Liver (tissue), 9 donors: ENCODE data around the gene CACNA1H. TPM values are rescaled to one million over a fixed set of nuclear protein-coding genes. Genes with fewer than 3 reads are reported as not detected.

ENCODE experiments used
- DNase-seq: peaks from one replicate; pipeline ENCODE4 v3.0.0-alpha.2; 2017; ENCODE audit warnings: low spot score
- H3K27ac ChIP-seq, 2 donors: one replicate each; pipeline ENCODE4 v1.7.0; 2013; ENCODE audit warnings: inconsistent platforms in 2 of 2, low read length in 2 of 2, control low read depth in 1 of 2, low read depth in 1 of 2, mild to moderate bottlenecking in 1 of 2
- H3K27me3 ChIP-seq, 4 donors: one replicate each; pipeline versions ENCODE4 v1.6.1 to v1.7.0; 2013; ENCODE audit warnings: low read length in 3 of 4, inconsistent platforms in 1 of 4, mild to moderate bottlenecking in 1 of 4, moderate library complexity in 1 of 4; ENCODE audit not compliant: control insufficient read depth in 4 of 4, insufficient read depth in 4 of 4
- H3K36me3 ChIP-seq, 4 donors: one replicate each; pipeline versions ENCODE4 v1.6.1 to v1.7.0; 2013; ENCODE audit warnings: low read length in 3 of 4, mild to moderate bottlenecking in 3 of 4, low read depth in 1 of 4, moderate library complexity in 1 of 4; ENCODE audit not compliant: control insufficient read depth in 4 of 4, insufficient read depth in 3 of 4
- H3K4me1 ChIP-seq, 4 donors: one replicate each; pipeline versions ENCODE4 v1.6.1 to v1.7.0; 2013; ENCODE audit warnings: low read length in 3 of 4, mild to moderate bottlenecking in 3 of 4, moderate library complexity in 1 of 4; ENCODE audit not compliant: control insufficient read depth in 4 of 4, insufficient read depth in 4 of 4
- H3K4me3 ChIP-seq, 3 donors: one replicate each; pipeline versions ENCODE4 v1.6.1 to v1.7.0; 2013; ENCODE audit warnings: low read length in 3 of 3, control low read depth in 1 of 3, low read depth in 1 of 3, mild to moderate bottlenecking in 1 of 3
- H3K9ac ChIP-seq, 2 donors: one replicate each; pipeline ENCODE4 v1.7.0; 2013; ENCODE audit warnings: low read length in 2 of 2, mild to moderate bottlenecking in 2 of 2, moderate library complexity in 2 of 2, control low read depth in 1 of 2, low read depth in 1 of 2
- H3K9me3 ChIP-seq, 4 donors: one replicate each; pipeline versions ENCODE4 v1.6.1 to v1.7.0; 2013; ENCODE audit warnings: low read length in 3 of 4; ENCODE audit not compliant: control insufficient read depth in 4 of 4
- EGR1 ChIP-seq, 2 donors: IDR thresholded peaks; 2 replicates each; pipeline ENCODE4 v1.6.1; 2016 to 2018; ENCODE audit warnings: antibody characterized with exemption in 2 of 2, low read depth in 2 of 2
- FOXA1 ChIP-seq: IDR thresholded peaks from 2 replicates; pipeline ENCODE4 v1.6.1; 2016; ENCODE audit warnings: antibody characterized with exemption
- FOXA2 ChIP-seq: IDR thresholded peaks from 2 replicates; pipeline ENCODE4 v1.6.1; 2016; ENCODE audit warnings: antibody characterized with exemption
- HNF4A ChIP-seq, 2 donors: conservative IDR thresholded peaks; 2 replicates each; pipeline ENCODE4 v1.6.1; 2016; ENCODE audit warnings: antibody characterized with exemption in 2 of 2, mild to moderate bottlenecking in 2 of 2
- HNF4G ChIP-seq: IDR thresholded peaks from 2 replicates; pipeline ENCODE4 v1.6.1; 2016; ENCODE audit warnings: antibody characterized with exemption
- JUND ChIP-seq, 2 donors: IDR thresholded peaks; 2 replicates each; pipeline ENCODE4 v1.6.1; 2016; ENCODE audit warnings: antibody characterized with exemption in 2 of 2
- MAX ChIP-seq: IDR thresholded peaks from 2 replicates; pipeline ENCODE4 v1.6.1; 2016; ENCODE audit warnings: antibody characterized with exemption
- NR2F2 ChIP-seq: IDR thresholded peaks from 2 replicates; pipeline ENCODE4 v1.6.1; 2016; ENCODE audit warnings: antibody characterized with exemption
- RAD21 ChIP-seq, 2 donors: IDR thresholded peaks; 2 replicates each; pipeline ENCODE4 v1.6.1; 2016; ENCODE audit warnings: antibody characterized with exemption in 2 of 2, mild to moderate bottlenecking in 2 of 2
- RXRA ChIP-seq, 2 donors: IDR thresholded peaks; 2 replicates each; pipeline ENCODE4 v1.6.1; 2017 to 2018; ENCODE audit warnings: antibody characterized with exemption in 2 of 2, mild to moderate bottlenecking in 1 of 2
- SP1 ChIP-seq: IDR thresholded peaks from 2 replicates; pipeline ENCODE4 v1.6.1; 2018; ENCODE audit warnings: antibody characterized with exemption, mild to moderate bottlenecking
- TAF1 ChIP-seq: conservative IDR thresholded peaks from 2 replicates; pipeline ENCODE4 v1.6.1; 2016; ENCODE audit warnings: antibody characterized with exemption, mild to moderate bottlenecking
- YY1 ChIP-seq: IDR thresholded peaks from 2 replicates; pipeline ENCODE4 v1.6.1; 2016; ENCODE audit warnings: antibody characterized with exemption, mild to moderate bottlenecking
- ZBTB33 ChIP-seq: IDR thresholded peaks from 2 replicates; pipeline ENCODE4 v1.6.1; 2016; ENCODE audit warnings: antibody characterized with exemption
- WGBS: extraction: QIAGEN DNeasy Blood & Tissue Kit; methylation state at CpG from one replicate; pipeline ENCODE4 v1.1.7; 2013; 5-methylcytosine and 5-hydroxymethylcytosine counted together
- polyA plus RNA-seq, 2 donors: library from polyadenylated mRNA; stranded (reverse) in 1 of 2; unstranded in 1 of 2; fragments of 200-250 nt in 1 of 2; fragments of >200 nt in 1 of 2; fragmentation: Nextera tagmentation in 1 of 2; extraction: Ambion mirVana in 1 of 2; gene quantifications; one replicate each; pipeline versions ENCODE4 v1.2.1 to v1.2.3, GENCODE V29; 2013 to 2015
- total RNA-seq, 2 donors: library from RNA; depleted of rRNA; stranded (reverse); fragments of >200 nt; gene quantifications; one replicate each; pipeline ENCODE4 v1.2.3, GENCODE V29; 2014
- TF ChIP-seq, protein P1 (sequence below): IDR thresholded peaks from 2 replicates; pipeline ENCODE4 v1.6.1; 2016; ENCODE audit warnings: antibody characterized with exemption
- TF ChIP-seq, protein P2 (sequence below): IDR thresholded peaks from 2 replicates; pipeline ENCODE4 v1.6.1; 2016; ENCODE audit warnings: antibody characterized with exemption, mild to moderate bottlenecking
- donor health status: healthy.
- donor health status: healthy.
- donor health status: healthy.
- donor health status: healthy.
- donor health status: healthy.

The CACNA1H gene
- total and polyA plus RNA-seq, 4 donors = 0.21 to 8.5 (median 6.1) TPM

DNA sequence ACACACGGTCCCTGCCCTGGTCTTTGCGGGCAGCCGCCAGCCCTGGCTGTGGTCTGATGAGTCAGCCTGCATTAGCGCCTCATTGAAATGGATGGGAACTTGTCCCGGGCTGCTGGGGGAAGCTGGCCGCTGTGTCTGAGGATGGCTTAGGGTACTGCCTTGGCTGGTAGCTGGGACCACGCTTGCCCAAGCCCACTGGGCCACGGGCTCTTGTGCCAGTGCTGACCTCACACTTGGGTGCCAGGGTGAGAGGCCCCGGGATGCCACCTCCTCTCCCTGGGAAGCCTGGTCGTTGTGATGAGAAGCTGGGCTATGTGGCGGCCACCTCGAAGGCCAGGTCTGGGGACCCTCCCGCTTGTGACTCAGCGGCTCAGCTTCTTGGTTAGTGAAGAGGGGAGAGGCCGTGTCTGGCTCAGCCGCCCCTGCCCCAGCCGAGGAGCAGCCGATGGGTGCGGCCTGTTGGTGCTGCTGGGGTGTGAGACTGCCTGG, 10.7 kb downstream of the CACNA1H start:
- no peak overlapping the region for H3K27ac ChIP-seq
- peaks cover 22 to 39% (median 33%) of the 10 kb centered on the region in 4 donors for H3K4me1 ChIP-seq
- no peaks in the 10 kb centered on the region for H3K27me3 ChIP-seq

DNA sequence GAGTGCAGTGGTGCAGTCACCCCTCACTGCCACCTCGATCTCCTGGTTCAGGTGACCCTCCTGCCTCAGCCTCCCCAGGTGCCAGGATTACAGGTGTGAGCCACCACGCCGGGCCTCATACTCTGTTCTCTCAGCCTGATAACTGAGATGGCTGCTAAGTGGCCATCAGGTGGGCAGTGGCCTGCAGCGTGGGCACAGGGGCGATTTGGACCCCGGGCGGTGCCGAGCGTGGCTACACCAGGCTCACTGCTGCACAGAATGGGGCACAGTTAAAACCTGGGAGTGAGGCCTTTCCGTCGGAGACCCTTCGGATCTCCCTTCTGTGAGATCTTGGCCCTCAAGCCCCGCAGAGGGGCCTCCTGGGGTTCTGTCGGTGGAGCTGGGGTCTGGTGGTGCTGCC, 11.5 kb downstream of the CACNA1H start:
- Histone ChIP-seq H3K9ac (no peak overlapping the region), H3K36me3 (peaks cover 0 to 3% (median 0%) of the 10 kb centered on the region in 4 donors), H3K27ac (no peak overlapping the region), H3K4me1 (peaks cover 14 to 33% (median 26%) of the 10 kb centered on the region in 4 donors), H3K4me3 (no peak overlapping the region), H3K9me3 (no peaks in the 10 kb centered on the region), H3K27me3 (no peaks in the 10 kb centered on the region)
- 94% methylated on average over 14 of the region's 14 CpGs for WGBS
- DNase-seq = no peak
- TF ChIP-seq EGR1 (IDR thresholded peaks at IDR 0.05; ENCODE audit: low read depth in 2 of 2) = no peak
- no peak for TF ChIP-seq JUND (IDR thresholded peaks at IDR 0.05)
- TF ChIP-seq, protein P1, sequence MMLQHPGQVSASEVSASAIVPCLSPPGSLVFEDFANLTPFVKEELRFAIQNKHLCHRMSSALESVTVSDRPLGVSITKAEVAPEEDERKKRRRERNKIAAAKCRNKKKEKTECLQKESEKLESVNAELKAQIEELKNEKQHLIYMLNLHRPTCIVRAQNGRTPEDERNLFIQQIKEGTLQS = no peak
- no peak for TF ChIP-seq YY1
- no peak for TF ChIP-seq ZBTB33
- no peak for TF ChIP-seq MAX
- no peak for TF ChIP-seq NR2F2
- no peak for TF ChIP-seq HNF4G
- TF ChIP-seq HNF4A (conservative IDR thresholded peaks at IDR 0.05) = no peak
- no peak for TF ChIP-seq SP1
- TF ChIP-seq TAF1 = no peak
- no peak for TF ChIP-seq FOXA1

More for the DNA sequence above, 10.7 kb downstream of the CACNA1H start:
- no peak for DNase-seq
- 84% methylated on average over 19 of the region's 19 CpGs for WGBS
- no peak overlapping the region for H3K9ac ChIP-seq
- H3K4me3 ChIP-seq = no peak overlapping the region
- no peak for TF ChIP-seq RAD21 (IDR thresholded peaks at IDR 0.05)
- TF ChIP-seq, protein P1 = no peak
- no peak for TF ChIP-seq NR2F2
- no peak for TF ChIP-seq ZBTB33
- TF ChIP-seq HNF4G = no peak
- no peak for TF ChIP-seq MAX
- TF ChIP-seq JUND (IDR thresholded peaks at IDR 0.05) = no peak
- no peak for TF ChIP-seq FOXA2
- no peak for TF ChIP-seq YY1
- TF ChIP-seq EGR1 (IDR thresholded peaks at IDR 0.05; ENCODE audit: low read depth in 2 of 2) = no peak
- no peak for TF ChIP-seq RXRA (IDR thresholded peaks at IDR 0.05)
- TF ChIP-seq TAF1 = no peak
- TF ChIP-seq SP1 = no peak
- TF ChIP-seq, protein P2, sequence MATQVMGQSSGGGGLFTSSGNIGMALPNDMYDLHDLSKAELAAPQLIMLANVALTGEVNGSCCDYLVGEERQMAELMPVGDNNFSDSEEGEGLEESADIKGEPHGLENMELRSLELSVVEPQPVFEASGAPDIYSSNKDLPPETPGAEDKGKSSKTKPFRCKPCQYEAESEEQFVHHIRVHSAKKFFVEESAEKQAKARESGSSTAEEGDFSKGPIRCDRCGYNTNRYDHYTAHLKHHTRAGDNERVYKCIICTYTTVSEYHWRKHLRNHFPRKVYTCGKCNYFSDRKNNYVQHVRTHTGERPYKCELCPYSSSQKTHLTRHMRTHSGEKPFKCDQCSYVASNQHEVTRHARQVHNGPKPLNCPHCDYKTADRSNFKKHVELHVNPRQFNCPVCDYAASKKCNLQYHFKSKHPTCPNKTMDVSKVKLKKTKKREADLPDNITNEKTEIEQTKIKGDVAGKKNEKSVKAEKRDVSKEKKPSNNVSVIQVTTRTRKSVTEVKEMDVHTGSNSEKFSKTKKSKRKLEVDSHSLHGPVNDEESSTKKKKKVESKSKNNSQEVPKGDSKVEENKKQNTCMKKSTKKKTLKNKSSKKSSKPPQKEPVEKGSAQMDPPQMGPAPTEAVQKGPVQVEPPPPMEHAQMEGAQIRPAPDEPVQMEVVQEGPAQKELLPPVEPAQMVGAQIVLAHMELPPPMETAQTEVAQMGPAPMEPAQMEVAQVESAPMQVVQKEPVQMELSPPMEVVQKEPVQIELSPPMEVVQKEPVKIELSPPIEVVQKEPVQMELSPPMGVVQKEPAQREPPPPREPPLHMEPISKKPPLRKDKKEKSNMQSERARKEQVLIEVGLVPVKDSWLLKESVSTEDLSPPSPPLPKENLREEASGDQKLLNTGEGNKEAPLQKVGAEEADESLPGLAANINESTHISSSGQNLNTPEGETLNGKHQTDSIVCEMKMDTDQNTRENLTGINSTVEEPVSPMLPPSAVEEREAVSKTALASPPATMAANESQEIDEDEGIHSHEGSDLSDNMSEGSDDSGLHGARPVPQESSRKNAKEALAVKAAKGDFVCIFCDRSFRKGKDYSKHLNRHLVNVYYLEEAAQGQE = no peak
- peaks cover 0 to 3% (median 0%) of the 10 kb centered on the region in 4 donors for H3K36me3 ChIP-seq
- no peaks in the 10 kb centered on the region for H3K9me3 ChIP-seq
